IPS DF 4.7 (cell line): ENCODE measurements around the gene EFS.

Source experiments
- DNase-seq: peaks from one replicate; pipeline ENCODE4 v3.0.0-alpha.2; 2013; ENCODE audit warnings: low spot score; ENCODE audit errors: extremely low read depth

Gene EFS

GRCh38 chr14:23306412-23307145 lies 58.4 kb downstream of the EFS start, which contains the start of gene BCL2L2:
Gene BCL2L2 (plus strand): TSS chr14:23306833. CDS start chr14:23307768, 935 bp downstream.
- DNase-seq, result no peak
